ENCODE measurements around the gene CCL1. TPM values are rescaled to one million over a fixed set of nuclear protein-coding genes. Genes with fewer than 3 reads are reported as not detected.

CCL1 gene
- total and polyA plus RNA-seq, 12 donors: not detected

DNA sequence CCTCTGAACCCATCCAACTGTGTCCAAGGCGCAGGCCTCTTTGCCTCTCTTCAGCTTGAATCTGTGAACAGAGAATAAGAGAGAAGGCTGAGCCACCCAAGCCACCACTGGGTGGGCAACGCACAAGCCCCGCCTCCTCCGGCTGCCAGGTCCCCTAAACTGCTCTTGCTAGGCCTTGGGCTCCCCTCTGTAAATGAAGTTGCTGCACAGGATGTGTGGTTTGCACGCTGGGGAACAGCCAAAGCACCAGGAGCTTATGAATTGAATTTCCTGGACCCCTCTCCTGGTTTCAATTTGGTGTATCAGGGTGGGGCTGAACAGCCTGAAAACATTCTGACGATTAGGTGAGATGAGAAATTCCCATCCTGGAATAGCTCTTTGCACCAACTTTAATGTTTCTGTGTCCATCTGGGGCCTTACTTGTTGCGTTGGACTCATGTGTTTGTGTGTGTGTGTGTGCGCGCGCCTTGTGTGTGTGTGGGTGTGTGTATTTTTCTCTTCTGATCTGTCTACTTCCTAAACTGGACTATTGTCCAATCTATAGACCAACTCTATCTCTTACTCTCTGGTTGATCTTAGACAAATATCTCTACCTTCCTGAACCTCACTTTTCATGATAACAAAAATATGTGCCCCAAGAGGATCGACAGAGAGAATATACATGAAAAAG is 2.3 kb downstream of the CCL1 start:
- H3K9me3 ChIP-seq: no peaks in the 10 kb centered on the region
- DNase-seq (no peak), ATAC-seq (peak in 1 of 8 donors; percentile 9)
- TF ChIP-seq, protein P1, sequence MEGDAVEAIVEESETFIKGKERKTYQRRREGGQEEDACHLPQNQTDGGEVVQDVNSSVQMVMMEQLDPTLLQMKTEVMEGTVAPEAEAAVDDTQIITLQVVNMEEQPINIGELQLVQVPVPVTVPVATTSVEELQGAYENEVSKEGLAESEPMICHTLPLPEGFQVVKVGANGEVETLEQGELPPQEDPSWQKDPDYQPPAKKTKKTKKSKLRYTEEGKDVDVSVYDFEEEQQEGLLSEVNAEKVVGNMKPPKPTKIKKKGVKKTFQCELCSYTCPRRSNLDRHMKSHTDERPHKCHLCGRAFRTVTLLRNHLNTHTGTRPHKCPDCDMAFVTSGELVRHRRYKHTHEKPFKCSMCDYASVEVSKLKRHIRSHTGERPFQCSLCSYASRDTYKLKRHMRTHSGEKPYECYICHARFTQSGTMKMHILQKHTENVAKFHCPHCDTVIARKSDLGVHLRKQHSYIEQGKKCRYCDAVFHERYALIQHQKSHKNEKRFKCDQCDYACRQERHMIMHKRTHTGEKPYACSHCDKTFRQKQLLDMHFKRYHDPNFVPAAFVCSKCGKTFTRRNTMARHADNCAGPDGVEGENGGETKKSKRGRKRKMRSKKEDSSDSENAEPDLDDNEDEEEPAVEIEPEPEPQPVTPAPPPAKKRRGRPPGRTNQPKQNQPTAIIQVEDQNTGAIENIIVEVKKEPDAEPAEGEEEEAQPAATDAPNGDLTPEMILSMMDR (IDR thresholded peaks at IDR 0.05): no peak
- no peak overlapping the region for H3K27ac ChIP-seq
- WGBS, 2 donors: 75 to 78% methylated on average over 11 of the region's 11 CpGs
- no peaks in the 10 kb centered on the region for H3K36me3 ChIP-seq
- H3K4me1 ChIP-seq: peaks cover 0 to 19% (median 6%) of the 10 kb centered on the region in 9 donors
- intact Hi-C loops (cut with DNase I): loop anchor here in 8 of 10 donors (1.0 to 10.0 kb wide), 8 partner anchors 48 to 586 kb away; no protein-coding TSS in a partner anchor
- peaks cover 0 to 27% (median 0%) of the 10 kb centered on the region in 7 donors for H3K27me3 ChIP-seq
- H3K4me3 ChIP-seq: no peak overlapping the region

DNA sequence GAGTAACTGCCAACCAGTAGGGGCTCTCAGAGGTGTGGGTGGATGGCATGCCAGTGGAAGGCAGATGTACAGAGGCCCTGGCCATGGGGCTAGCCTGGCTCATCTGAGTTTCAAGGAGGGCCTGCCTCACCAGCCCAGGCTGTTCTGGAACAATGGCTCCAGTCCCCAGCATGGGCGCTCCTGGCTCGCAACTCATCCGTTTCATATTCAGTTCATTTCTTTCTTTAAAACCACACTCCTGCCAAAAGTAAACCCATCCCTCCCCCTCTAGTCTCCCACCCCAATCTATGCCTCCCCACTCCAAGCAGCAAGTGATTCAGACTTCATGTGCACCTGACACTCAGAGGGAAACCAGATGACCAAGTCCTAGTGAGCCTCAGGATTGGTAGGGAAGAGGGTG is 4.4 kb downstream of the CCL1 start:
- H3K36me3 ChIP-seq: no peaks in the 10 kb centered on the region
- peaks cover 0 to 8% (median 0%) of the 10 kb centered on the region in 11 donors for H3K9me3 ChIP-seq
- no peak for DNase-seq
- no peak for ATAC-seq
- TF ChIP-seq, protein P1 (IDR thresholded peaks at IDR 0.05): no peak
- H3K27ac ChIP-seq: no peak overlapping the region
- 97 to 98% methylated on average over 3 of the region's 3 CpGs for WGBS, 2 donors
- intact Hi-C loops (cut with DNase I): loop anchor here in 3 of 10 donors (5.0 kb wide), 3 partner anchors 46 to 586 kb away; no protein-coding TSS in a partner anchor
- H3K4me1 ChIP-seq: peaks cover 0 to 28% (median 6%) of the 10 kb centered on the region in 9 donors
- H3K27me3 ChIP-seq: peaks cover 0 to 13% (median 0%) of the 10 kb centered on the region in 7 donors
- H3K4me3 ChIP-seq: no peak overlapping the region

DNA sequence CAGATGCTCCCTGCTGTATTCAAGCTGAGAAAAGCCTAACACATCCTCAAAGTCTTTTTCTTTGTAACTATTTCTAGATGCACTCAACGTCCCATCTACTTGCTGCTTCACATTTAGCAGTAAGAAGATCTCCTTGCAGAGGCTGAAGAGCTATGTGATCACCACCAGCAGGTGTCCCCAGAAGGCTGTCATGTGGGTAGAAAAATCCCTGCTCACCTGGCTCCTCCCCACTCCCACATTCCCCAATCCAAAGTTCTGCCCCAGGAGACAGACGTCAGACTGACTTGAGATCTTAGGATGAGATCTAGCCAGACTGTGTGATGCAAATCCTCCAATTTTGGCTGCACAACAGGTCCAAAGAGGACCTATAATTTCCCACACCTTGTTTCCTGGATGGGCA is 5.6 kb downstream of the CCL1 start:
- peaks cover 0 to 28% (median 6%) of the 10 kb centered on the region in 9 donors for H3K4me1 ChIP-seq
- H3K27ac ChIP-seq: no peak overlapping the region
- DNase-seq (no peak), ATAC-seq (no peak)
- 61 to 68% methylated on average over 2 of the region's 2 CpGs for WGBS, 2 donors
- peaks cover 0 to 5% (median 0%) of the 10 kb centered on the region in 7 donors for H3K27me3 ChIP-seq
- peak overlapping the region in 1 of 10 donors; percentile 12 for H3K4me3 ChIP-seq
- H3K36me3 ChIP-seq: no peaks in the 10 kb centered on the region
- TF ChIP-seq, protein P1 (IDR thresholded peaks at IDR 0.05): no peak
- H3K9me3 ChIP-seq: peaks cover 0 to 16% (median 0%) of the 10 kb centered on the region in 11 donors
- intact Hi-C loops (cut with DNase I): loop anchor here in 3 of 10 donors (5.0 kb wide), 3 partner anchors 45 to 585 kb away; no protein-coding TSS in a partner anchor

DNA sequence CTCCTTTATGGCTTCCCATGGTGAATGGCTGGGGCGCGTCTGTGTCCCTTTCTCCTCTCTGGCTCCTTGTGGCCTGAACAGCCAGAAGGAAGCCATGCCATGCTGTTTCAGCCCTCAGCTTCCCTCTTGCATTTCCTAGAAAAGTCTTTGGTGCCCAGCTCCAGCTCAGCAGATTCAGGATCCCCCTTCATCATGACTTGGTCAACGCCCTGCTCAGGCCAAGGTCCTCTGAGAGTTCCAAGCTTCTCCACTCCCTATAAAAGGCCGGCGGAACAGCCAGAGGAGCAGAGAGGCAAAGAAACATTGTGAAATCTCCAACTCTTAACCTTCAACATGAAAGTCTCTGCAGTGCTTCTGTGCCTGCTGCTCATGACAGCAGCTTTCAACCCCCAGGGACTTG is 6.8 kb downstream of the CCL1 start, which contains the start of gene CCL13:
TSS of gene CCL13 (plus strand) at position 287 of the 400 bp plus-strand sequence. CDS start at position 334, 47 bp downstream.
- TF ChIP-seq, protein P1 (IDR thresholded peaks at IDR 0.05): no peak
- H3K36me3 ChIP-seq: no peaks in the 10 kb centered on the region

More for the DNA sequence above, 6.8 kb downstream of the CCL1 start, which contains the start of gene CCL13:
- 89 to 94% methylated on average over 5 of the region's 5 CpGs for WGBS, 2 donors
- Histone ChIP-seq H3K4me1 (peaks cover 0 to 26% (median 4%) of the 10 kb centered on the region in 9 donors), H3K27me3 (peaks cover 0 to 5% (median 0%) of the 10 kb centered on the region in 7 donors), H3K27ac (peak within 1 kb of the TSS in 1 of 10 donors; percentile 48), H3K9me3 (peaks cover 0 to 16% (median 0%) of the 10 kb centered on the region in 11 donors), H3K4me3 (peak within 1 kb of the TSS in 1 of 10 donors; percentile 12)
- intact Hi-C loops (cut with DNase I): loop anchor here in 3 of 10 donors (5.0 kb wide), 3 partner anchors 44 to 584 kb away; no protein-coding TSS in a partner anchor
- ATAC-seq (peak in 1 of 8 donors; percentile 65), DNase-seq (no peak)
